Sigmoid colon (tissue), 4 donors: Measurements from ENCODE around the gene TRMT61A.

Experiments used
- CTCF ChIP-seq, 4 experiments: fragments of 450-650 bp in 3 of 4; fragments of 200-600 bp in 1 of 4; IDR thresholded peaks; one replicate each; pipeline ENCODE4 v1.5.1; 2016 to 2019; ENCODE audit warnings: antibody characterized with exemption in 4 of 4, mild to moderate bottlenecking in 3 of 4, moderate library complexity in 2 of 4
- EP300 ChIP-seq, 4 donors: sonication (generic); formaldehyde crosslinking; IDR thresholded peaks; one replicate each; pipeline ENCODE4 v1.6.1; 2017; ENCODE audit warnings: antibody characterized with exemption in 4 of 4
- POLR2A ChIP-seq, 2 donors: fragments of 450-650 bp; IDR thresholded peaks; one replicate each; pipeline ENCODE4 v1.6.1; 2016; ENCODE audit warnings: antibody characterized with exemption in 2 of 2, mild to moderate bottlenecking in 2 of 2, moderate library complexity in 2 of 2
- POLR2AphosphoS5 ChIP-seq, 4 donors: sonication (generic); formaldehyde crosslinking; IDR thresholded peaks; one replicate each; pipeline ENCODE4 v1.6.1; 2017; ENCODE audit warnings: antibody characterized with exemption in 4 of 4

- TF ChIP-seq CTCF (IDR thresholded peaks at IDR 0.05) (no peak), POLR2A (IDR thresholded peaks at IDR 0.05) (no peak), POLR2AphosphoS5 (IDR thresholded peaks at IDR 0.05) (no peak), EP300 (IDR thresholded peaks at IDR 0.05) (no peak)
Measured at GRCh38 chr14:103527408-103528145, 1.4 kb upstream of the TRMT61A start.
